ENCODE results near the gene C2orf92.

Gene C2orf92

DNA sequence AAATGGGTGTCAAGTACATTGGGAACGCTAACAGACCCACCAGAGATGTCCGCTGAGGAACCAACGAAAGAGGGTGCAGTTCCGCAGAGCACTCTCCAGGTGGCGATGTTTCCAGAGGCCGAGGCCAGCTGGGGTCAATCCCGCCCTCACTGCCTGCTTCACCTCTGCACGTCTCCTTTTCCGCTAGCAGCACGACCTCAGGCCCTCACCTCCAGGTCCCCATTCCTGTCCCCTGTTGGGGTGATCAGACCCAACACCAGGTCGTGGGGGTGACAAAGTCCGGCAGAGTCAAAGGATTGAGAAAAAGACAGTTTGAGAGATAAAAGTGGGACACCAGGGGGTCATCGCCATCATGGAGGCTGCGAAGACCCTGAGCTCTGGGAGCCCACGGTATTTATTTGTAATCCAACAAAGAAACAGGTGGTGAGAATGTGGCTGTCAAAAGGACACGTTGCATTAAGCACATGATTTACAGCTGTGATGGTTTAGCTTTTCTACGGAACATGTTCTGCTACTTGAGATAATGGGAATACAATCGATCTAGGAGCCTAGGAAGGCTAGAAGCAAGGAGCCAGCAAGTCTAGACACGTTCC, 71.2 kb downstream of the C2orf92 start:
- H3K27me3 ChIP-seq (ENCODE audit: insufficient read depth, low read length, poor library complexity), result no peaks in the 10 kb centered on the region
- no peak overlapping the region for H3K4me3 ChIP-seq (ENCODE audit: low read depth in 1 of 2, low read length in 2 of 2)
- no peaks in the 10 kb centered on the region for H3K79me2 ChIP-seq (ENCODE audit: insufficient read depth, low read length)
- H3K36me3 ChIP-seq (ENCODE audit: insufficient read depth, low read length), result peaks cover 57% of the 10 kb centered on the region
- no peaks in the 10 kb centered on the region for H3K9me3 ChIP-seq (ENCODE audit: insufficient read depth, low read length, severe bottlenecking)
- H2AFZ ChIP-seq (ENCODE audit: low read depth, low read length), result no peak overlapping the region
- DNase-seq, result peak; percentile 54
- TF ChIP-seq EZH2 (IDR thresholded peaks at IDR 0.05; ENCODE audit: borderline replicate concordance, low read depth, low read length, severe bottlenecking), result no peak
- TF ChIP-seq, protein P1, sequence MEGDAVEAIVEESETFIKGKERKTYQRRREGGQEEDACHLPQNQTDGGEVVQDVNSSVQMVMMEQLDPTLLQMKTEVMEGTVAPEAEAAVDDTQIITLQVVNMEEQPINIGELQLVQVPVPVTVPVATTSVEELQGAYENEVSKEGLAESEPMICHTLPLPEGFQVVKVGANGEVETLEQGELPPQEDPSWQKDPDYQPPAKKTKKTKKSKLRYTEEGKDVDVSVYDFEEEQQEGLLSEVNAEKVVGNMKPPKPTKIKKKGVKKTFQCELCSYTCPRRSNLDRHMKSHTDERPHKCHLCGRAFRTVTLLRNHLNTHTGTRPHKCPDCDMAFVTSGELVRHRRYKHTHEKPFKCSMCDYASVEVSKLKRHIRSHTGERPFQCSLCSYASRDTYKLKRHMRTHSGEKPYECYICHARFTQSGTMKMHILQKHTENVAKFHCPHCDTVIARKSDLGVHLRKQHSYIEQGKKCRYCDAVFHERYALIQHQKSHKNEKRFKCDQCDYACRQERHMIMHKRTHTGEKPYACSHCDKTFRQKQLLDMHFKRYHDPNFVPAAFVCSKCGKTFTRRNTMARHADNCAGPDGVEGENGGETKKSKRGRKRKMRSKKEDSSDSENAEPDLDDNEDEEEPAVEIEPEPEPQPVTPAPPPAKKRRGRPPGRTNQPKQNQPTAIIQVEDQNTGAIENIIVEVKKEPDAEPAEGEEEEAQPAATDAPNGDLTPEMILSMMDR (IDR thresholded peaks at IDR 0.05; ENCODE audit: borderline replicate concordance, extremely low read depth, low read length, poor library complexity, severe bottlenecking), result peak; percentile 78
- H3K4me1 ChIP-seq (ENCODE audit: insufficient read depth, low read length), result no peaks in the 10 kb centered on the region
- peak; percentile 48 for ATAC-seq (ENCODE audit: insufficient read depth, low read depth)
- no peak overlapping the region for H3K4me2 ChIP-seq (ENCODE audit: insufficient read depth, low read length)
- H4K20me1 ChIP-seq (ENCODE audit: insufficient read depth, low read length), result peaks cover 14% of the 10 kb centered on the region; the same call in 1 of the 2 replicates
- no peak overlapping the region for H3K9ac ChIP-seq (ENCODE audit: low read depth, low read length)
- no peak overlapping the region for H3K27ac ChIP-seq (ENCODE audit: low read length)

DNA sequence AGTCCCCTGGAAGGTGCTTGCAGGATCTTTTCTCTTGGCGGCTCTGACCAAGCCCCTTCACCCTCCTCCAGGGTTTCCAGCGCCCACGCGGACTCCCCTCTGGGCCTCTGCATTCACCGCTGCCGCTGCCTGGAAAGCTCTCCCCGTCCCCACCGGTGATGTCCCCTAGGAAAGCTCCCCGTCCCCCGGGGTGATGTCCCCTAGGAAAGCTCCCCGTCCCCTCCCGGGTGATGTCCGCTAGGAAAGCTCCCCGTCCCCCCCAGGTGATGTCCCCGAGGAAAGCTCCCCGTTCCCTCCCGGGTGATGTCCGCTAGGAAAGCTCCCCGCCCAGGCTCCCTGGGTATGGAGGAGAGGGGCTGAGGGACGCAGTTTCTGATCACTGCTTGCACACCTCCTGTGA, 71.7 kb downstream of the C2orf92 start:
- TF ChIP-seq EZH2 (IDR thresholded peaks at IDR 0.05; ENCODE audit: borderline replicate concordance, low read depth, low read length, severe bottlenecking), result no peak
- TF ChIP-seq, protein P1 (IDR thresholded peaks at IDR 0.05; ENCODE audit: borderline replicate concordance, extremely low read depth, low read length, poor library complexity, severe bottlenecking), result no peak
- H3K9ac ChIP-seq (ENCODE audit: low read depth, low read length), result no peak overlapping the region
- ATAC-seq (ENCODE audit: insufficient read depth, low read depth), result no peak
- no peak overlapping the region for H2AFZ ChIP-seq (ENCODE audit: low read depth, low read length)
- H4K20me1 ChIP-seq (ENCODE audit: insufficient read depth, low read length), result peaks cover 14% of the 10 kb centered on the region; the same call in 1 of the 2 replicates
- H3K27ac ChIP-seq (ENCODE audit: low read length), result no peak overlapping the region
- H3K9me3 ChIP-seq (ENCODE audit: insufficient read depth, low read length, severe bottlenecking), result no peaks in the 10 kb centered on the region
- no peak overlapping the region for H3K4me2 ChIP-seq (ENCODE audit: insufficient read depth, low read length)
- peaks cover 55% of the 10 kb centered on the region for H3K36me3 ChIP-seq (ENCODE audit: insufficient read depth, low read length)
- H3K4me1 ChIP-seq (ENCODE audit: insufficient read depth, low read length), result no peaks in the 10 kb centered on the region
- DNase-seq, result no peak
- H3K27me3 ChIP-seq (ENCODE audit: insufficient read depth, low read length, poor library complexity), result no peaks in the 10 kb centered on the region
- no peaks in the 10 kb centered on the region for H3K79me2 ChIP-seq (ENCODE audit: insufficient read depth, low read length)
- H3K4me3 ChIP-seq (ENCODE audit: low read depth in 1 of 2, low read length in 2 of 2), result no peak overlapping the region

DNA sequence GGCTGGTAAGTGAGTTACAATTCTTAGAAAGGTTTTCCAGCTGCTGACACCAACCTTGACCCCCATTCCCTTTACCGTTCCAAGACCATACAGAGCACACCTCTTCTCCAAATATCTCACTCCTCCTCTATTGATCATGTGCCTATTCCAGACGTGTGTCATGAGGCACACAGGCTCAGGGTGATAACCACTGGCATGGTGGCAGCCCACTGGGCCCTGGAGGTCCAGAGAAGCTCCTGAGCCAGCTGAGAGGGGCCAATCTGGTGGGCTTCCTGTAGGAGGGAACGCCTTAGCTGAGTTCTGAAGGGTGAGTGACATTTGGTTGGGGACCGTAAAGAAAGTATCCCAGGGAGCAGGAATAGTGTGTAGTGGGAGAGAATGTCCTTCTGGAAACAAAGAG, 72.2 kb downstream of the C2orf92 start:
- Histone ChIP-seq H3K36me3 (ENCODE audit: insufficient read depth, low read length) (peaks cover 50% of the 10 kb centered on the region), H4K20me1 (ENCODE audit: insufficient read depth, low read length) (peaks cover 13% of the 10 kb centered on the region; the same call in 1 of the 2 replicates), H3K27ac (ENCODE audit: low read length) (no peak overlapping the region), H3K27me3 (ENCODE audit: insufficient read depth, low read length, poor library complexity) (no peaks in the 10 kb centered on the region), H3K4me2 (ENCODE audit: insufficient read depth, low read length) (no peak overlapping the region), H3K4me3 (ENCODE audit: low read depth in 1 of 2, low read length in 2 of 2) (no peak overlapping the region), H3K9me3 (ENCODE audit: insufficient read depth, low read length, severe bottlenecking) (no peaks in the 10 kb centered on the region), H3K9ac (ENCODE audit: low read depth, low read length) (no peak overlapping the region), H3K4me1 (ENCODE audit: insufficient read depth, low read length) (no peaks in the 10 kb centered on the region), H2AFZ (ENCODE audit: low read depth, low read length) (no peak overlapping the region), H3K79me2 (ENCODE audit: insufficient read depth, low read length) (no peaks in the 10 kb centered on the region)
- DNase-seq (no peak), ATAC-seq (ENCODE audit: insufficient read depth, low read depth) (no peak)
- TF ChIP-seq EZH2 (IDR thresholded peaks at IDR 0.05; ENCODE audit: borderline replicate concordance, low read depth, low read length, severe bottlenecking), result no peak
- TF ChIP-seq, protein P1 (IDR thresholded peaks at IDR 0.05; ENCODE audit: borderline replicate concordance, extremely low read depth, low read length, poor library complexity, severe bottlenecking), result no peak

All from DND-41 (cell line).